Mucosa of stomach (tissue), 1 donor: Measurements from ENCODE around the gene CAPSL.

Experiments
- H3K27me3 ChIP-seq: one replicate; pipeline ENCODE4 v1.7.0; 2013; ENCODE audit warnings: mild to moderate bottlenecking, low read length; ENCODE audit not compliant: control insufficient read depth, insufficient read depth
- H3K36me3 ChIP-seq: one replicate; pipeline ENCODE4 v1.7.0; 2013; ENCODE audit warnings: low read length; ENCODE audit not compliant: control insufficient read depth, insufficient read depth
- H3K4me1 ChIP-seq: one replicate; pipeline ENCODE4 v1.7.0; 2013; ENCODE audit warnings: mild to moderate bottlenecking, low read length; ENCODE audit not compliant: control insufficient read depth, insufficient read depth
- H3K4me3 ChIP-seq: one replicate; pipeline ENCODE4 v1.7.0; 2013; ENCODE audit warnings: low read length
- H3K9ac ChIP-seq: one replicate; pipeline ENCODE4 v1.7.0; 2013; ENCODE audit warnings: mild to moderate bottlenecking, low read length, moderate library complexity
- H3K9me3 ChIP-seq: one replicate; pipeline ENCODE4 v1.7.0; 2013; ENCODE audit warnings: mild to moderate bottlenecking, low read length, moderate library complexity; ENCODE audit not compliant: control insufficient read depth
- donor health status: Pancreatic carcinoma.

CAPSL gene

DNA sequence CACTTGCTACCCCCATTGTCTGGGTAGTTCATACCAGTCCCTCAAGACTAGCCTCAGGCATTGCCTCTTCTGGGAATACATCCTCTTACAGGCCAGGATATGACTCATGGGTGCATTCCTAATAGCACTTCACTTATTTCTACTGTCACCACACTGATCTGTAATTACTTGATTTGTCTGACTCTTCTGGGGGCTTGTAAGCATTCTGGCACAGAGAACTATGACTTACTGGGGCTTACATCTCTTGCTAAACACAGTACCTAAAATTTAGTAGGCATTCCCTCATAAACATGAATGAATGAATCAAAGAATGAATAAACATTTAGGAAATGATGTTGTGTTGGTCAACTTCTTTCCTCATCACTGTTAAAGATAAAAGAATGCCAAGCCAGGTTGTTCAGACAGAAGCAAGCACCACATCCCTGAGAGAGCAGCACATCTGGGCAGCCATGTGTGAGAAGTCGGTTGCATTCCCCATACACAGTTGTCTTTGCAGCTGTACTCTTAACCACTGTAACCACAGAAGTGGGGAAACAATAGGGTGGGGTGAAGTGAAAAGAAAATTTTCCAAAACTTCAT, 54.1 kb downstream of the CAPSL start:
- Histone ChIP-seq H3K9ac (no peak overlapping the region), H3K4me3 (no peak overlapping the region), H3K27me3 (no peaks in the 10 kb centered on the region), H3K4me1 (no peaks in the 10 kb centered on the region), H3K36me3 (no peaks in the 10 kb centered on the region), H3K9me3 (no peaks in the 10 kb centered on the region)

DNA sequence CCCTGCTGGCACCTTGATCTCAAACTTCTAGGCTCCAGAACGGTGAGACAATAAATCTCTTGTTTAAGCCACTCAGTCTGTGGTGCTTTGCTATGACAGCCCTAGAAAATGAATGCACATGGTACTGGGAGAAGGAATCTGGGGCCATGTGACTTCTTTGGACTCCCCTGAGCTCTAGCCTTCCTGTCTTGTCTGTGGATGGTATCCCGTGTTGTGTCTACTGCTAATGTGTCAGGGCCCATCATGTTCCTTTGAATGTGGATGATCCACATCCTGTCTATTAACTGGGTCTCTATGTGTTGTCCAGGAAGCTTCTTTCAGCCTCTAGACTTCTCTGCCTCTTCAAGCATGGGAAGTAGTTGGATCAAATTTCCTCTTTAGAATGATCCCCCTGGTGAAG, 56.7 kb downstream of the CAPSL start:
- no peak overlapping the region for H3K9ac ChIP-seq
- no peaks in the 10 kb centered on the region for H3K4me1 ChIP-seq
- no peak overlapping the region for H3K4me3 ChIP-seq
- H3K27me3 ChIP-seq: no peaks in the 10 kb centered on the region
- no peaks in the 10 kb centered on the region for H3K36me3 ChIP-seq
- H3K9me3 ChIP-seq: no peaks in the 10 kb centered on the region

GRCh38 chr5:35880156-35880555, 58.3 kb downstream of the CAPSL start:
- no peaks in the 10 kb centered on the region for H3K27me3 ChIP-seq
- H3K4me3 ChIP-seq: no peak overlapping the region
- no peak overlapping the region for H3K9ac ChIP-seq
- no peaks in the 10 kb centered on the region for H3K4me1 ChIP-seq
- H3K9me3 ChIP-seq: no peaks in the 10 kb centered on the region
- H3K36me3 ChIP-seq: no peaks in the 10 kb centered on the region

- Histone ChIP-seq H3K4me1 (no peaks in the 10 kb centered on the region), H3K36me3 (no peaks in the 10 kb centered on the region), H3K9me3 (no peaks in the 10 kb centered on the region), H3K27me3 (no peaks in the 10 kb centered on the region), H3K9ac (no peak overlapping the region), H3K4me3 (no peak overlapping the region)
Measured at GRCh38 chr5:35879649-35880048, 58.8 kb downstream of the CAPSL start.

DNA sequence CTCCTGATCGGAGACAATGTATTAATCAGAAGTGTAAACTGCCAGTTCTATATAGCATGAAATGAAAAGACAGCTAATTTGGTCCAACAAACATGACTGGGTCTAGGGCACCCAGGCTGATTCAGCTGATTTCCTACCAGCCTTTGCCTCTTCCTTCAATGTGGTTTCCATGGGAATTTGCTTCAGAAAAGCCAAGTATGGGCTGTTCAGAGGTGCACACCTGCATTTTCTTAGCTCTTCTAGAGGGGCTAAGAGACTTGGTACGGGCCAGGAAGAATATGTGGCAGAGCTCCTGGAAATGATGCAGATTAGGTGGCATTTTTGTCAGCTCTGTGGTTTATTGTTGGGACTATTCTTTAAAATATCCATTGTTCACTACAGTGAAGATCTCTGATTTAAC, 59.3 kb downstream of the CAPSL start:
- Histone ChIP-seq H3K36me3 (no peaks in the 10 kb centered on the region), H3K4me1 (no peaks in the 10 kb centered on the region), H3K27me3 (no peaks in the 10 kb centered on the region), H3K9me3 (no peaks in the 10 kb centered on the region), H3K4me3 (no peak overlapping the region), H3K9ac (no peak overlapping the region)

DNA sequence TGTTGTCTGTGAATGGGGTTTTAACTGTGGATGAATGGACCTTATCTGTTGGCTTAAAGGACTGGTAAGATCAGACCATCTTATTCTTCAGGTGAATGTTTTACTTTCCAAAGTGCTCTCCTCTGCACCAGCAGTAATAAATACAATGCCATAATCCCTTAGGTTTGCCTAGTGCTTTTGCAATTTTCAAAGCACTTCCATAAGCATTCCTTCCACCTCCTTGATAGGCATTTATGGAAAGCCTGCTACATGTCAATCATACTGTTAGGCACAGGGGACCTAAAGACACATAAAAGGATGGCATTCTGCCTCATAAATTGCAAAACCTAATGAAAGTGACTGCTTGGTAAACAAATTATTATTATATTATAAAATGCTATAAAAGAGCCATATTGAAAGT, 60.3 kb downstream of the CAPSL start:
- Histone ChIP-seq H3K9me3 (no peaks in the 10 kb centered on the region), H3K4me1 (no peaks in the 10 kb centered on the region), H3K36me3 (no peaks in the 10 kb centered on the region), H3K27me3 (no peaks in the 10 kb centered on the region), H3K9ac (no peak overlapping the region), H3K4me3 (no peak overlapping the region)

DNA sequence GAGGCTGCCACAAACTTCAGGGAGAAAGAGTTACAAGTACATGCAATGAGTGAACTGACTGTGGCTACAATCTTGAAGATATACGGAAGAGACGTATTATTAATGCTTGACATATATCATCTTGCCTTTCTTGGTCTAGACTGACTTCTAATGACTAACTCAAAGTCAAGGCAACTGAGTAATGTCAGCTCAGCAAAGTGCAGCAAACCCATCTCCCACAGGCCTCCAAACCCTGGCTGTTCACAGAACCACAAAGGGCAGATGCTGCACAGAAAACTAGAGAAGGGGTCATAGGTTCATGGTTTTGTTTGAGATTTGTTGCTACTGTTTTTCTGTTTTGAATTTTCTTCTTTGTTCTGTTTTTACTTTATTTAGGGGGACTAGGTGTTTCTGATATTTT, 60.8 kb downstream of the CAPSL start:
- Histone ChIP-seq H3K4me3 (no peak overlapping the region), H3K27me3 (no peaks in the 10 kb centered on the region), H3K4me1 (no peaks in the 10 kb centered on the region), H3K9ac (no peak overlapping the region), H3K9me3 (no peaks in the 10 kb centered on the region), H3K36me3 (no peaks in the 10 kb centered on the region)

DNA sequence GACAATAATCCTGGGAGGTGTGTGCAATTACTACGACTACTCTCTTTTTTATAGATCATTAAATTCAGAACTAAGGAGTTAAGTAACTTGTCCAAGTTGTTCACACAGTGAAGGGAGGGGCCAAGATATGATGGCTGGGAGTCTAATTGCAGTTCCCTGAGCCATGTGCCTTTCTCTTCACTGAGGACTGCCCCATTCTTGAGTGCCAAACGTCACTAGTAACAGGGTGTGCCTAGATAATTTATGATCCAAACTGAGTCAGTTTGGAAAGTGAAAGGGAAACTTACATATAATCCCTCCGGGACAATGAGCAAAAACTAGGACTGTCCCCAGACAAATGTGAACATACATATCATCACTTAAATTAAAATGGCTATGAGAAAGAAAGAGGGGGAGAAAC, 61.5 kb downstream of the CAPSL start:
- H3K36me3 ChIP-seq: no peaks in the 10 kb centered on the region
- no peak overlapping the region for H3K9ac ChIP-seq
- H3K4me1 ChIP-seq: no peaks in the 10 kb centered on the region
- no peak overlapping the region for H3K4me3 ChIP-seq
- no peaks in the 10 kb centered on the region for H3K9me3 ChIP-seq
- no peaks in the 10 kb centered on the region for H3K27me3 ChIP-seq

- no peak overlapping the region for H3K4me3 ChIP-seq
- no peak overlapping the region for H3K9ac ChIP-seq
- H3K36me3 ChIP-seq: no peaks in the 10 kb centered on the region
- H3K9me3 ChIP-seq: no peaks in the 10 kb centered on the region
- H3K4me1 ChIP-seq: no peaks in the 10 kb centered on the region
- H3K27me3 ChIP-seq: no peaks in the 10 kb centered on the region
Measured at GRCh38 chr5:35876454-35876853, 62.0 kb downstream of the CAPSL start.

DNA sequence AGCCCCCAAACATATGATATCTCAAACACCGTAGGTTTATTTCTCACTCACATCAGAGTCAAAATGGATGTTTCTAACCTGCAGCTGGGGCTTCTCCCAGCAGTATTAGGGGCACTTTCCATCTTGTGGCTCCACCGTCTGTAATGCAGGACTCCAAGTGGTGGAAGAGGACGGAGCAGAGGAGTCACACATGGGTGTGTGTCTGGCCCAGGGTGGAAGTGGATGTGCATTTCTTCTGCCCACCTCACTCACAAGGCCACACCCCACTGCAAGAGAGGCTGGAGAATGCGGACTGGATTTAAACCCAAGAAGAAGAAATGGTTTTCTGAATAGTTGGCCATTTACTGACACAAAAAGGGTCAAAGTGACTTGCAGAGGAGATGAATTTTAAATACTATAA, 67.8 kb downstream of the CAPSL start:
- Histone ChIP-seq H3K9me3 (no peaks in the 10 kb centered on the region), H3K9ac (no peak overlapping the region), H3K27me3 (no peaks in the 10 kb centered on the region), H3K4me1 (no peaks in the 10 kb centered on the region), H3K4me3 (no peak overlapping the region), H3K36me3 (no peaks in the 10 kb centered on the region)

DNA sequence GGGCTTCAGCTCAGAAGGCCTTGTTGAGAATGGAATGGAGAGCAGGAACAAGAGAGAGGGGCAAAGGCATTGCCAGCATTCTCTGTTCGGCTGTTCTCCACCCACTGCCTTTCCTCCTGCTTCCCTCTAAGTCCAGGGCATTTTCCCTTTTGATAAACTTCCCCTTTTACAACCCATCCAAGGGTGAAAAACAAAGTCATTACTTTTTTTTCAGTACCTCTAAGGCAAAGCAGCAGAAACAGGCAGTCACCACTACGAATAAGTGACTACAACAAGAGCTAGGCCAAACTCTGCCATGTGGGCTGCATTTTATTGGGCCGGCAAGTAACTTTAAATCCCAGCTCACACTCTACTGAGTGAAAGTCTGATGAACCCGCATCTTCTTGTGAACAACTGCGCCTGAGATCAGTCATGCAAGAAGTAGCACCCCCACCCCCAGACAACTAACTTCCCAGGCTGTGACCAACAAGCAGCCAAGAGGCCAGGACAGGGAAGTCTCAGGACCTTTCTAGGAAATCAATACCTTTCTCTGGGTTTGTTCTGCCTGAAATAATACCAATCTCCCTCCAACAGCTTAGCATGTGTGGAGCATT, 68.6 kb downstream of the CAPSL start:
- H3K4me3 ChIP-seq: no peak overlapping the region
- H3K9ac ChIP-seq: no peak overlapping the region
- no peaks in the 10 kb centered on the region for H3K4me1 ChIP-seq
- H3K36me3 ChIP-seq: no peaks in the 10 kb centered on the region
- no peaks in the 10 kb centered on the region for H3K9me3 ChIP-seq
- no peaks in the 10 kb centered on the region for H3K27me3 ChIP-seq

DNA sequence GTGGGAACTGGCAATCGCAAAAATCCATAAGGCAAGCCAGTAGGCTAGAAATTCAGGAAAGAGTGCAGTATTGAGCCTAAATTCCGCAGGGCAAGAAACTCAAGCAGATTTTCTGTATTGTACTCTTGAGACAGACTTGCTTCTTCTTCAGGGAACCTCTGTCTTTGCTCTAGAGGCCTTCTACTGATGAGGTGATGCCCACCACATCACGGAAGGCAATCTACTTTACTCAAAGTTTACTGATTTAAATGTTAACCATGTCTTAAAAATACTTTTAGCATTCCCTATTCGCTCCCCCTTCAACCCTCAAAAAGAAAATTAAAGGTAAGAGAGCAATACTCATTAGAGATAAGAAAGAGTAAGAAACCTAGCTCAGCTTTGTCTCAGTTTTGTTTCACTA, 70.4 kb downstream of the CAPSL start:
- Histone ChIP-seq H3K9me3 (no peaks in the 10 kb centered on the region), H3K36me3 (no peaks in the 10 kb centered on the region), H3K4me1 (no peaks in the 10 kb centered on the region), H3K9ac (no peak overlapping the region), H3K4me3 (no peak overlapping the region), H3K27me3 (no peaks in the 10 kb centered on the region)

DNA sequence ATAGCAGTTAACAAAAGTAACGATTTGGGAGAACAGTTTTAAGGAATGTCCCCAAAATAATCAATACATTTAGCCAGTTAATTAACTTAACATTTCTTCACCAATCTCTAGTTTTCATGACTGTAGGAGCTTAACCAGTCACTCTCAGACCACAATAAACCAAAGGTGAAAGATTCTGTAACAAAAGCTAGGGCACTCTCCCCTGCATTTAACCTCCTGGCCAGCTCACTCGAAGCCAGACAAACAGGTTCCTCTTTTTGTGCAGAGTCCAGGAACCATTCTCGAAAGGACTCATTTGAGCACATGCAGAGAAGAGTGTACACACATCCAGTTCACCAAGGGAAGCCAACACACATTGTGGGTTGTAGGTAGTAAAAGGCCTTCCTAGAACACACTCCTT, 75.3 kb downstream of the CAPSL start:
- no peaks in the 10 kb centered on the region for H3K36me3 ChIP-seq
- no peaks in the 10 kb centered on the region for H3K4me1 ChIP-seq
- no peaks in the 10 kb centered on the region for H3K9me3 ChIP-seq
- no peaks in the 10 kb centered on the region for H3K27me3 ChIP-seq
- H3K9ac ChIP-seq: no peak overlapping the region
- H3K4me3 ChIP-seq: no peak overlapping the region
